Urinary bladder (tissue), 4 donors: ENCODE results near the gene TLR10. TPM values are rescaled to one million over a fixed set of nuclear protein-coding genes. Genes with fewer than 3 reads are reported as not detected.
"Not testable (repeated sequence)": the region's sequence is repeated elsewhere in the genome, so short reads cannot be mapped to it uniquely, and the experiment has no call there.

ENCODE experiments used
- DNase-seq: peaks from one replicate; pipeline ENCODE4 v3.0.0-alpha.2; 2015; ENCODE audit errors: extremely low spot score
- H3K27ac ChIP-seq: one replicate; pipeline ENCODE4 v1.5.1; 2013; ENCODE audit warnings: low read depth, mild to moderate bottlenecking, moderate library complexity
- H3K36me3 ChIP-seq: one replicate; pipeline ENCODE4 v1.6.1; 2013; ENCODE audit warnings: mild to moderate bottlenecking, moderate library complexity; ENCODE audit not compliant: insufficient read depth
- H3K4me1 ChIP-seq: one replicate; pipeline ENCODE4 v1.6.1; 2013; ENCODE audit warnings: mild to moderate bottlenecking, moderate library complexity; ENCODE audit not compliant: insufficient read depth
- H3K4me3 ChIP-seq: one replicate; pipeline ENCODE4 v1.5.1; 2013; ENCODE audit warnings: low read depth, low read length
- WGBS: extraction: QIAGEN DNeasy Blood & Tissue Kit; methylation state at CpG from one replicate; pipeline ENCODE4 v1.1.7; 2013; 5-methylcytosine and 5-hydroxymethylcytosine counted together
- polyA plus RNA-seq: library from polyadenylated mRNA; stranded (reverse); fragments of 200-250 nt; gene quantifications from one replicate; pipeline ENCODE4 v1.2.3, GENCODE V29; 2013
- total RNA-seq: library from RNA; depleted of rRNA; stranded (reverse); fragments of >200 nt; gene quantifications from one replicate; pipeline ENCODE4 v1.2.3, GENCODE V29; 2014
- donor health status: healthy with polysubstance abuse.
- donor health status: healthy.

The TLR10 gene
- total and polyA plus RNA-seq, 2 donors = 0.05 to 3.0 TPM

DNA sequence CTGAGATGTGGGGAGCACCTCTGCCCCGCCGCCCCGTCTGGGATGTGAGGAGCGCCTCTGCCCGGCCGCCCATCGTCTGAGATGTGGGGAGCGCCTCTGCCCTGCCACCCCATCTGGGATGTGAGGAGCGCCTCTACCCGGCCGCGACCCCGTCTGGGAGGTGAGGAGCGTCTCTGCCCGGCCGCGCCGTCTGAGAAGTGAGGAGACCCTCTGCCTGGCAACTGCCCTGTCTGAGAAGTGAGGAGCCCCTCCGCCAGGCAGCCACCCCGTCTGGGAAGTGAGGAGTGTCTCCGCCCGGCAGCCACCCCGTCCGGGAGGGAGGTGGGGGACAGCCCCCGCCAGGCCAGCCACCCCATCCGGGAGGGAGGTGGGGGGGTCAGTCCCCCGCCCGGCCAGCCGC is 24.7 kb upstream of the TLR10 start:
- 97% methylated on average over 29 of the region's 29 CpGs for WGBS
- not testable (repeated sequence) for H3K4me1 ChIP-seq, H3K4me3 ChIP-seq, DNase-seq, H3K36me3 ChIP-seq, H3K27ac ChIP-seq

DNA sequence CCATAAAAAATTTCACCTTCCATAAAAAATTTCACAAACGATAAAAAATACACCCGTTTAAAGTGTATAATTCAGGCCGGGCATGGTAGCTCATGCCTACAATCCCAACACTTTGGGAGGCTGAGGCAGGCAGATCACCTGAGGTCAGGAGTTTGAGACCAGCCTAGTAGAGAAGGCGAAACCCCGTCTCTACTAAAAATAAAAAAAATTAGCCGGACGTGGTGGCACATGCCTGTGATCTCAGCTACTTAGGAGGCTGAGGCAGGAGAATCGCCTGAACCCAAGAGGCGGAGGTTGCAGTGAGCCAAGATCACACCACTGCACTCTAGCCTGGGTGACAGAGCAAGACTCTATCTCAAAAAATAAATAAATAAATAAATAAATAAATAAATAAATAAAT is 23.5 kb upstream of the TLR10 start:
- H3K27ac ChIP-seq, H3K4me1 ChIP-seq, H3K4me3 ChIP-seq, H3K36me3 ChIP-seq, DNase-seq: not testable (repeated sequence)
- WGBS = 94% methylated on average over 9 of the region's 9 CpGs

DNA sequence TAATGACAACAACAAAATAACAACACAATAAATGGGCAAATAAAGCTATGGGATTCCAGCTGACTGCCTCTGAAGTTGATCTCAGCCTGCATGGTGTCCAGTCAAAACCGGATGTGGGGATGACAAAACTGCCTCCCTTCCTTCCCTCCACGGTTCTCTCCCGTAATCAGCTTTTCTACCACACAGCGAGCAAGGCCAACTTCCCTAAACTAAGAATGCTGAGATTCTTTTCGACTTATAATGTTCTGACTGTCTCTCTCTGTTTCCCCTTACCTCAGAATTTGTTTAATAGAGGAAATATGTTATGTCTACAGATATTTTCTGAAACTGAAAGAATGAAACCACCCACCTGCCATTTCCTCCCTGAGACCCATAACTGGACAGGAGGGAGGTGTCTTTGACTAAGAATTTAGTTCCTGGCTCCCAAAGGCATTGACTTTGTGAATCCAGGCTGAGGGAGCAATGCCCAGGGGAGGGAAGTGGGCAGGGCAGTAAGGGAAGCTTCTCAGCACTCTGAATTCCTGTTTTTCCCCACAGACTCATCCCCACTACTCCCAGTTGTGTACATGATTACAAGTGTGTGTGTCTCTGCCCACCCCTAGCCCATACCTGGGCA is 22.8 kb upstream of the TLR10 start:
- WGBS = 30% methylated on average over 5 of the region's 5 CpGs
- no peak overlapping the region for H3K27ac ChIP-seq
- no peak for DNase-seq
- H3K4me1 ChIP-seq = no peaks in the 10 kb centered on the region
- peak overlapping the region; percentile 1 for H3K4me3 ChIP-seq
- no peaks in the 10 kb centered on the region for H3K36me3 ChIP-seq

DNA sequence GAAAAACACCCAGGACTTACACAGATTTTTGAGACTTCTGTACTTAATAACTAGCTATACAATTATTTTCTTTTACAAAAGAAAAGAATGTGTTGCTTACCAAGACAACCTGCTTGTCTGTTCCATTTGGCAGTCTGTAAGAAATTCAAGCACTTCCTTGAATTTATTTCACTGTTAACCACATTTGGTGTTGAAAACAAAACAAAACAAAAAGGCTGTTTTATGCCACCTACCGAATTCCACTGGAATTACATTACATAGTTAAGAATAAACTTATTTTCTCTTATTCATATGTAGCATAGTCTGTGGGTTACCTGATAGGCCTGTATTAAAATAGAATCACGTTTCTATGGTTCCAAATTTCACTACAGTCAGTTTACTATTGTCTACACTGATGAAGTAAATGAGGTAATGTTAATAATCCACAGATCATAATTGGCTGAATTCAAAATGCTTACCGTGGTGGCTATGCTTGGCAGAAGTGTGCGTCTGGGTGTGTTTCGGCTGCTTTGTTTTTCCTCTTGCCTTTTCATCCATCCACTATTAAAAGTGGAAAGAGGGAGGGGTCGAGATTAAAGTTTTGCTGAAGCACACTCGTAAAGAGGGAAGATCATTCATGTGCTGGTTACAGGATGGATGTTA is 22.0 kb upstream of the TLR10 start, which contains the start of gene TLR1:
Gene TLR1, minus strand, starts transcription at position 138 of the 642 bp plus-strand sequence. CDS start 5,960 bp downstream, outside the sequence.
- peak within 1 kb of the TSS; percentile 30 for H3K4me3 ChIP-seq
- H3K4me1 ChIP-seq = no peaks in the 10 kb centered on the region
- H3K27ac ChIP-seq = peak within 1 kb of the TSS; percentile 46
- H3K36me3 ChIP-seq = no peaks in the 10 kb centered on the region
- no peak for DNase-seq
- WGBS = 28% methylated on average over 7 of the region's 7 CpGs

DNA sequence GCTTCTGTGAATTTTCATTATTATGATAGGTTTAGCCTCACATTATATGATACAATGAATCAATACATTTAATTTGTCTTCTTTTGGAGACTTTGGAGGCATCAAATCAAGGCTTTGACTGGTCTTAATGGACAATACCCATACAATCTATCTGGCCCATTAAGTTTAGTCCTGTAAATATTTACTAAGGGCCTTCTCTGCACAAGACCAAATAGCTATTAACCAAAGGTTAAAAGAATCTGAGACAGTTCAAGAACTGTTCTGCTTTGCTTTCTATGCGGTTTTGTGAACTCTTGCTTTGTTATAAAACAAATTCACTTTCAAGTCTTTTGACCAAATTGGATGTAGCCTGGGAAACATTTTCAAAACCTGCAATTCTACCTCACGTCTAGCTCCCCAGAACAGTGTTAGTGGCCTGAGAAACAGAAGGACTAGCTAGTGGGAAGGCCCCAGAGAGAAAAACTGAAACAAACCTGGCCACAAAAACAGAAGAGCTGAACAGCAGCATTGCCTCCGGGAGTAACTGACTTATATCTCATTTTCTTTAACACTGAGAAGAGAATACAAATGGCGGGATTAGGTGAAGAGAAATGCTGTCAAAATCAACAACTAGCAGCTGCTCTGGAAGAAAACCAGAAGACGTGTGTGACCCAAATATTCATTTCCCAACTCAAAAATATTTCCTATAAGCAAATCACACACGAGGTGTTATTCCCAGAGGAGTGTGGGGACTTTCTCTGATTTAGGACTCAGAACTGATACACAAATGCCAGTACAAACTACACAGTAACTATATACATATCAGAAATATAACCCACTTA is 21.3 kb upstream of the TLR10 start:
- WGBS = 22% methylated on average over 6 of the region's 6 CpGs
- peak overlapping the region; percentile 46 for H3K27ac ChIP-seq
- DNase-seq = no peak
- H3K4me1 ChIP-seq = no peaks in the 10 kb centered on the region
- H3K36me3 ChIP-seq = no peaks in the 10 kb centered on the region
- H3K4me3 ChIP-seq = peak overlapping the region; percentile 30

DNA sequence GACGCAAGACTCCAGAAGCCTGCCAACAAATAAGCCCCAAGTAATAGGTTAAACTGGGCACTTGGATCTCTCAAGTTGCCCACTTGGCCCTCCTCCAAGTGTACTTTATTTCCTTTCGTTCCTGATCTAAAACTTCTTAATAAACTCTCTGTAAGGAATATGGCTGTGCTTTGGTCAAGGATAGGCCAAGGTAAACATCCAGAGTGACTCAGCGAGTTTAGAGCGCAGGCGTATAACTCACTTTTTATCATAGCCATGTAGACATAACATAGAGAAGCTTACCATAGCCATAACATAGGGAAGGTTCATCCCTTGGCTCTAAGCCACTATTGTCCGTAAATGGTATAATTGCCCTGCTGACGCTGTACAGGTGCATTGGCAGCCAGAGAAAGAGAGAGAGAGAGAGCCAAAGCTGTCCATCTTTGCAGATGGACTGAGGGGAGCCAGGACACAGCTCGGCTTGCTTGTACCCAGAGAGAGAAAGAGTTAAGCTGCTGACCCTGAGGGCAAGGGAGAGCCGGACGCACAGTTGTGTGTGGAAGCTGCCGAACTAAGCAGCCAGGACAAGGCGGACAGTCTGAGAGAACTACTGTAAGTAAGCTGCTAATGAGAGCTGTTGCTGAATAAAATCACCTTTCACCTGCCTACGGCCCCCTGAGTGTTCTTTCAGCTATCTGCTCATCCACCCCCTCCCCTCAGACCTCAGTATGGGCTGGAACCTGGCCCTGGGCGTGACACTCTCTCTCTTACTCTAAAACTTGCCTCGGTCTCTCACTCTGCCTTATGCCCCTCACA is 20.0 kb upstream of the TLR10 start:
- no peak overlapping the region for H3K27ac ChIP-seq

DNA sequence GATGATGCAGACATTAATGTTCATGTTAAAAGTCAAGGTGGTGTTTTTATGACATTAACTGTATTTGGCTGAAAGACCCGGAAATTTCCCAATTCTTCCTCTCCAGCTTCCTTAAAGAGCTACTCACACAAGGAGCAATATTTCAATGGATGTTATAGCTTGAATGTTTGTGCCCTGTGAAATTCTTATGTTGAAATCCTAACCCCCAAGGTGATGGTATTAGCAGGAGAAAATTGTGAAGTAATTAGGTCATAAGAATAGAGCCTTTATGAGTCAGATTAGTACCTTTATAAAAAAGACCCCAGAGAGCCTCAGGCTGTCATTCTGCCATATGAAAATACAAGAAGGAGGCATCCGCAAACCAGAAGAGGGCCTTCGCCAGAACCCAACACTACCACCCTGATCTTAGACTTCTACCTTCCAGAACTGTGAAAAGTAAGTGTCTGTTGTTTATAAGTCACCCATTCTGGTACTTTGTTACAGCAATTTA is 18.2 kb upstream of the TLR10 start:
- WGBS = 94% methylated on average over 3 of the region's 3 CpGs
- H3K27ac ChIP-seq = no peak overlapping the region
- no peak overlapping the region for H3K4me3 ChIP-seq
- no peaks in the 10 kb centered on the region for H3K4me1 ChIP-seq
- DNase-seq = no peak
- H3K36me3 ChIP-seq = no peaks in the 10 kb centered on the region

More for the DNA sequence above, 20.0 kb upstream of the TLR10 start:
- 95% methylated on average over 15 of the region's 15 CpGs for WGBS
- Histone ChIP-seq H3K4me1 (no peaks in the 10 kb centered on the region), H3K36me3 (no peaks in the 10 kb centered on the region), H3K4me3 (no peak overlapping the region)
- no peak for DNase-seq

DNA sequence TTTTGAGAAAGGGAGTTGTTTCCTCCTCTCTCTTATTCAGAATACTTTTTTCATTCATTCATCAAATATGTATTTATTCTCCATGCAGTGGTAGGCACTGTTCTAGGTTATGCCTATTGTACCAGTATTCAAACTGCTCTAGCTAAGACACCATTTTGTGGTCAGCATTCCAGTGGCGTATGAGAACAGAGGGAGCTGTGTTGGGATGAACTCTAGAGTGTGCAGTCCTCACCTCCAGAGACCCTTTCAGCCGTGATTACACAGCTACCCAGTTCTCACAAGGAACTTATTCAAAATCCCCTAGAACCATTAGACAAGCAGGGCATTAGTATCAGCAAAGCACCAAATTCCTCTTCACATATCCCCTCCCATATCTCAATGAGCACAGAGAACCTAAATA is 17.6 kb upstream of the TLR10 start:
- Histone ChIP-seq H3K27ac (no peak overlapping the region), H3K4me3 (no peak overlapping the region), H3K36me3 (no peaks in the 10 kb centered on the region), H3K4me1 (no peaks in the 10 kb centered on the region)
- DNase-seq = no peak
- WGBS = 92% methylated on average over 2 of the region's 2 CpGs

DNA sequence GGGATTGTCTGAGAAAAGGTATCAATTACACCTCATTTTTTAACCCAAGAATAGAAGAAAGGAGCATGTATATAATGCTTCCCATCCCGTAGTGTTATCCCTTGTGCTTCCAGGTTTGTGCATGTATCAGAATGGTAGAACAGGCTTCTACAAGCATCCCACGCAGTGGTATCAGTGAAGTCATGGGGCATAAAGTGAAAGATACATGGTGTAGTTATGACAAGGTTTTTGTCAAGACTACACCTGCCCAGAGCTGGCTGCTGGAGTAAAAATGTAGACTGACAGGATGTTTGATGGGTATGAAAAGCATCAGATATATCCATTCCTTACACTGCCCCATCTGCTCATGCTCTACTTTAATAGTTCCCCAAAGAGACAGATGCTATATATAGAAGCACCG is 12.3 kb upstream of the TLR10 start:
- H3K27ac ChIP-seq = no peak overlapping the region
- H3K4me1 ChIP-seq = no peaks in the 10 kb centered on the region
- 90% methylated on average over 3 of the region's 3 CpGs for WGBS
- DNase-seq = no peak
- no peaks in the 10 kb centered on the region for H3K36me3 ChIP-seq
- H3K4me3 ChIP-seq = no peak overlapping the region

DNA sequence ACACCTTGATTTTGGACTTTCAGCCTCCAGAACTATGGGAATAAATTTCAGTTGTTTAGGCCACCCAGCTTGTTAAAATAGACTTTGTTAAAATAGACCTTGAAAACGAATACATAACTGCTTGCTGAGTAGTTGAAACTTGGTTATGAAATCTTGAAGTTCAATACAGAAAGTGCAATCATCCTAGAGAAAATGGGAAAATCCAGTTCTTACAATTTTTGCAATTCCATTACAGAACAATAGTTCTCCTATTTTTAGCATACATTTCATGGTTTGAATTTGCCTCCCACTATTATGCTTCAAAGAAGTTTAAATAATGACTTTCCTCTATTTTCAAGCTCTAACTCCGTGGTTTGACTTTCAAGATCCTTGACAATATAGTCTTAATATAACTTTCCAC is 11.3 kb upstream of the TLR10 start:
- H3K4me1 ChIP-seq = no peaks in the 10 kb centered on the region
- H3K4me3 ChIP-seq = no peak overlapping the region
- DNase-seq = no peak
- 80% methylated on average over 2 of the region's 2 CpGs for WGBS
- H3K27ac ChIP-seq = no peak overlapping the region
- H3K36me3 ChIP-seq = no peaks in the 10 kb centered on the region

DNA sequence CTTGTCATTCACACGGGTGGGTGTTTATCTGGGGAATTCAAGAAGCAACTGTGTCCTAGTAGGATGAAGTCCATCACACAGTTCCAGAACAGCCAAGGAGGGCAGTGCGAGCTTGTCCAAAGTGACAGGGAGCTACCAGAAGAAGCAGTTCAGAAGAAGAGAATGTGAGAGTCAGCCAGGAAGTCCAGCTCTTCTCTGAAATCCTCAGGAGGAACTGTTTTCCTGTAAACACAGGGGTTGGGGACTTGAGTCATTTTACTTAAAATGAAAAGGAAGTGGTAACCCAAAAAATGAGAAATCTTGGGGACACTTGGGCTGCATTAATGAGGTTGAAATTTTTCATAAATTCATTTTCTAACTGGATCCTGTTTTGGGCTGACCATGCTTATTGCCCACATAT is 8.2 kb upstream of the TLR10 start:
- Histone ChIP-seq H3K4me1 (no peaks in the 10 kb centered on the region), H3K36me3 (no peaks in the 10 kb centered on the region), H3K27ac (no peak overlapping the region), H3K4me3 (no peak overlapping the region)
- no peak for DNase-seq
- 74% methylated on average over 2 of the region's 2 CpGs for WGBS

DNA sequence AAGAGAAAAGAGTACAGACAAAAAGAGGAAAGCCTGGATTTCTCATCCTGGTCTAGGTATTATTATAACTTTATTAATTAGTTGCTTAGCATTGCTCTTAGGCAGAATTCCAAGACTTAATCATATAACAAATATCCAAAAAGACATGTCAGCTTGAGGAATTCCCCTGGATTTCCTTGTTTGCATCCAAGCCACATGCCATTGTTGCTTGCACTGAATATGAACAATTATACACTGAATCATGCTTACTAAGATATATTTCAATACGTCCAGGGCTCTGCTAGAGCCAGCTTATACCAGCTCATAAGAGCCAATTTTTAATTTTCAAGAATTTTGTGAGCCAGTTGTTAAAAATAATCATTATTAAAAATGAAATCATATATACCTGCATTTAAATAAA is 5.5 kb upstream of the TLR10 start:
- Histone ChIP-seq H3K27ac (no peak overlapping the region), H3K4me3 (no peak overlapping the region), H3K36me3 (no peaks in the 10 kb centered on the region), H3K4me1 (no peaks in the 10 kb centered on the region)
- no peak for DNase-seq
- 49% methylated on average over 1 of the region's 1 CpG for WGBS

DNA sequence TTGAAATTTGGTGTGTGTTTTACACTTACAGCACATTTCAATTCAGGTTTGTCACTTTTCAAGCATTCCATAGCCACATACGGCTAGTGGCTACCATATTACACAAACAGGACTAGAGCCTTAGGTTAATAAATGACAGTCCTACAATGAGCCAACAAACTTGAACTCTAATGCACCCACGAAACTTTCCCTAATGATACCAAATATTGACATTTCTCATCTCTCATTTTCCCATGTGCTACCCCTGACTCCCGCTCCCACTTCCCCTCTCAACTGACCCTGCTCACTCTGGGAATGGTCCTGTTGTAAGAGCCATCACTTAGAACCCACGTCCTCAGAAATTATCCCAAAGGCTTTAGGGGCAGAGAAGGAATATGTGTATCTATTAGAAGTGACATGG is 4.9 kb upstream of the TLR10 start:
- Histone ChIP-seq H3K27ac (no peak overlapping the region), H3K36me3 (no peaks in the 10 kb centered on the region), H3K4me3 (no peak overlapping the region), H3K4me1 (no peaks in the 10 kb centered on the region)
- no peak for DNase-seq
- 86% methylated on average over 4 of the region's 4 CpGs for WGBS
